H1 (cell line): ENCODE measurements around the gene COA1.

ENCODE experiments used
- ATF3 ChIP-seq: IDR thresholded peaks from 2 replicates; pipeline ENCODE4 v1.6.1; 2011; ENCODE audit warnings: low read depth, mild to moderate bottlenecking, low read length; ENCODE audit not compliant: insufficient read depth
- BACH1 ChIP-seq: IDR thresholded peaks from 2 replicates; pipeline ENCODE4 v1.6.1; 2012; ENCODE audit warnings: low read length, improper control_type of control experiment
- CTCF ChIP-seq, 3 experiments: IDR thresholded peaks; 1 replicate in 2 of 3; 2 replicates in 1 of 3; pipeline versions ENCODE4 v1.5.1 to v1.6.1; 2011; ENCODE audit warnings: low read length in 3 of 3, mild to moderate bottlenecking in 3 of 3, inconsistent platforms in 2 of 3, low read depth in 1 of 3, moderate library complexity in 1 of 3; ENCODE audit not compliant: insufficient read depth in 1 of 3; ENCODE audit errors: control extremely low read depth in 1 of 3
- EP300 ChIP-seq, 2 experiments: IDR thresholded peaks; 1 replicate in 1 of 2; 2 replicates in 1 of 2; pipeline ENCODE4 v1.6.1; 2011 to 2012; ENCODE audit warnings: low read depth in 2 of 2, low read length in 2 of 2, mild to moderate bottlenecking in 2 of 2, borderline replicate concordance in 1 of 2, inconsistent platforms in 1 of 2, moderate library complexity in 1 of 2
- EZH2 ChIP-seq: fragments of 200-600 bp; sonication (generic); IDR thresholded peaks from 2 replicates; pipeline ENCODE4 v1.7.1; 2012; ENCODE audit warnings: low read depth, mild to moderate bottlenecking, moderate library complexity, low read length, inconsistent platforms; ENCODE audit not compliant: severe bottlenecking
- HDAC2 ChIP-seq, 2 experiments: fragments of 300-600 bp in 1 of 2; sonication (generic) in 1 of 2; IDR thresholded peaks; 2 replicates each; pipeline ENCODE4 v1.6.1; 2011 to 2012; ENCODE audit warnings: low read depth in 2 of 2, low read length in 2 of 2, mild to moderate bottlenecking in 2 of 2, moderate library complexity in 2 of 2, borderline replicate concordance in 1 of 2, inconsistent platforms in 1 of 2
- JUND ChIP-seq: IDR thresholded peaks from 2 replicates; pipeline ENCODE4 v1.6.1; 2011; ENCODE audit warnings: mild to moderate bottlenecking, improper control_type of control experiment, low read length
- KDM5A ChIP-seq: fragments of 200-600 bp; IDR thresholded peaks from 2 replicates; pipeline ENCODE4 v1.7.1; 2012; ENCODE audit warnings: mild to moderate bottlenecking, low read length, inconsistent platforms, mixed read lengths
- POLR2A ChIP-seq, 2 experiments: IDR thresholded peaks; 1 replicate in 1 of 2; 2 replicates in 1 of 2; pipeline ENCODE4 v1.6.1; 2011; ENCODE audit warnings: low read depth in 2 of 2, low read length in 2 of 2, mild to moderate bottlenecking in 2 of 2; ENCODE audit errors: control extremely low read depth in 1 of 2
- POLR2AphosphoS5 ChIP-seq: IDR thresholded peaks from 2 replicates; pipeline ENCODE4 v1.6.1; 2011; ENCODE audit warnings: low read depth, low read length
- RAD21 ChIP-seq, 2 experiments: IDR thresholded peaks in 1 of 2; conservative IDR thresholded peaks in 1 of 2; 2 replicates each; pipeline ENCODE4 v1.6.1; 2011; ENCODE audit warnings: low read depth in 2 of 2, low read length in 2 of 2, improper control_type of control experiment in 1 of 2, inconsistent platforms in 1 of 2, mild to moderate bottlenecking in 1 of 2, moderate library complexity in 1 of 2
- SIX5 ChIP-seq: IDR thresholded peaks from 2 replicates; pipeline ENCODE4 v1.6.1; 2011; ENCODE audit warnings: mild to moderate bottlenecking, low read depth, low read length

DNA sequence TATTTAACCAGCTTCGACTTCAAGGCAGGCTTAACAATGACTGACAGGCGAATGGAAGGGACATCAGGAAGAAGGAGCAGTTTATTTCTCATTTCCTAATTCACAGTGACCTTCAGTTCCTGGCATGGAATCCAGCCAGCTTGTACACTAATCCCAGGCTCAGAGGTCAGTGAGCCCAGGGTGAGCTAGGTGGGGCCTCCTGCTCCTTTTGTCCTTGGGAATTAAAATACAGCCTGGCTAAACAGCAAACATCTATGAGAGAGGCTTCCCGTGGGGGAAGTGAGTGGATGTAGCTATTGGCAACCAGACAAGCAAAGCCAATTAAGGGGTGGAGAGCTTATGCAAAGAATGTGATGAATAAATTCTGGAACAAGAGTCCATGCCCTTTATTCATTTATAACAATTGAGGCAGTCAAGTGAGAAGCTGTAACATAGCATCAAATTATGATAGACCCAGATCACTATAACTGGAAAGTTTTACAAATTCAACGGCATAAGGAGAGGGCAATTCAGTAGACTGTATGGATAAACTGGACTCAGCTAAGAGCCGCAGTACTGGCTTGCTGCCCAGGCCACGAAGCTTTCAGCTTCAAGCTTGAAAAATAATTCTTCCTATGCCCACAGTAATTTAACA lies 89.3 kb downstream of the COA1 start:
- TF ChIP-seq POLR2AphosphoS5 (no peak), ATF3 (no peak), CTCF (IDR thresholded peaks at IDR 0.05; ENCODE audit: control extremely low read depth in 1 of 3, insufficient read depth in 1 of 3, low read depth in 1 of 3, low read length in 3 of 3) (no peak), EP300 (IDR thresholded peaks at IDR 0.05; ENCODE audit: borderline replicate concordance in 1 of 2, low read depth in 2 of 2, low read length in 2 of 2) (no peak), BACH1 (no peak), RAD21 (IDR thresholded peaks at IDR 0.05 in 1 of 2, conservative IDR thresholded peaks at IDR 0.05 in 1 of 2; ENCODE audit: low read depth in 2 of 2, low read length in 2 of 2) (no peak), SIX5 (no peak), HDAC2 (IDR thresholded peaks at IDR 0.05; ENCODE audit: borderline replicate concordance in 1 of 2, low read depth in 2 of 2, low read length in 2 of 2) (no peak), KDM5A (no peak), POLR2A (IDR thresholded peaks at IDR 0.05; ENCODE audit: control extremely low read depth in 1 of 2, low read depth in 2 of 2, low read length in 2 of 2) (no peak), JUND (no peak), EZH2 (no peak)
